GM18505 (cell line): ENCODE measurements around the gene BBS7.

Experiments used
- ATAC-seq: cut with Tn5 transposase; IDR thresholded peaks from one replicate; pipeline ENCODE4 v1.9.1; 2021; ENCODE audit not compliant: unreplicated experiment
- POLR2A ChIP-seq: IDR thresholded peaks from 4 replicates; pipeline ENCODE4 v1.6.1; 2011; ENCODE audit warnings: borderline replicate concordance; ENCODE audit not compliant: insufficient read depth, insufficient read length; ENCODE audit errors: extremely low read depth

Gene BBS7, protein sequence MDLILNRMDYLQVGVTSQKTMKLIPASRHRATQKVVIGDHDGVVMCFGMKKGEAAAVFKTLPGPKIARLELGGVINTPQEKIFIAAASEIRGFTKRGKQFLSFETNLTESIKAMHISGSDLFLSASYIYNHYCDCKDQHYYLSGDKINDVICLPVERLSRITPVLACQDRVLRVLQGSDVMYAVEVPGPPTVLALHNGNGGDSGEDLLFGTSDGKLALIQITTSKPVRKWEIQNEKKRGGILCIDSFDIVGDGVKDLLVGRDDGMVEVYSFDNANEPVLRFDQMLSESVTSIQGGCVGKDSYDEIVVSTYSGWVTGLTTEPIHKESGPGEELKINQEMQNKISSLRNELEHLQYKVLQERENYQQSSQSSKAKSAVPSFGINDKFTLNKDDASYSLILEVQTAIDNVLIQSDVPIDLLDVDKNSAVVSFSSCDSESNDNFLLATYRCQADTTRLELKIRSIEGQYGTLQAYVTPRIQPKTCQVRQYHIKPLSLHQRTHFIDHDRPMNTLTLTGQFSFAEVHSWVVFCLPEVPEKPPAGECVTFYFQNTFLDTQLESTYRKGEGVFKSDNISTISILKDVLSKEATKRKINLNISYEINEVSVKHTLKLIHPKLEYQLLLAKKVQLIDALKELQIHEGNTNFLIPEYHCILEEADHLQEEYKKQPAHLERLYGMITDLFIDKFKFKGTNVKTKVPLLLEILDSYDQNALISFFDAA

DNA sequence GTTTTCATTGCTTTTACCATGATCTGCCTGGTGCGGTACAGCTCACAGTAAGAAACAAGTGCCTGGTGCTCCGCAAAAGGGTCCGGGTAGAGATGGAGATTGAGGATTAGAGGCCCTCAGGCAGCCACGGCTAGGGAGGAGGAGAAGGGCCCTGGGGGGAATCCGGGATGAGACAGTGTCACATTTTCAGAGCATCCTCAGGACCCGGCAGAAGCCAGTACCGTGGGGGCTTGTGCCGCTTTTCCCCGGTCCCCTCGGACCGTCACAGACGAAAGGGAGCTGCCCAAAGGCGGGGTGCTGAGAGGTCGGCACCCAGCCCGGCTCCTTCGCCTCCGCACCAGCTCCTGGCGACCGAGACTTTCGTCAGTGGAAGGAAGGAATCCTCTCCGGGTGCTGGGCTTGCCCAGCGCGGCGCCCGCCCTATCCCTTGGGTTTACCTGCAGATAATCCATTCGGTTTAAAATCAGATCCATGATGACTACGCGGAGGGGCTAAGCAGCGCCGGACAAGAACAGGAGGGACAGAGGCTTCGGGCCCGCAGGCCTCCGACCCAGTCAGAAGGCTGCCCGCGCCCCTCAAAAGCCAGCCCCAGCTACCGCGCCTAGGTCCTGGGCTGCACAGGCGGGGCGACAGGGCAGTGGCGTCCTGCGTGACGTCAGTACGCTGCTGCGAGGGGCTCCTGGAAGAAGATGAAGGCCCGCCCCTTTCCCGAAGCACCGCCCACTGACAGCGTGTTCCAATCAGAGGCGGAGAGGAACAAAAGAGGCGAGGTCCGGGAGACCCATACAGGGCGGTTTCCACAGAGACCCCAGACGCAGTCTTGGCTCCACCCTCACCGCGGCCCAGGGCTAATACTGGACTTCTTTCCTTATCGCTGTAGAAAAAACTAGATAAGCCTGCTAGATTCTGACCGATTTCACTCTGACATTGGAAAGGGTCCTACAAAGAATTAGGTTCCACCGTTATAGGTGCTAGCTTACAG lies at the start of gene BBS7:
Gene BBS7, minus strand, starts transcription at position 634 of the 982 bp plus-strand sequence. Its CDS starts 161 bp downstream, at position 473.
- ATAC-seq: peak; percentile 99
- TF ChIP-seq POLR2A: peak; percentile 88

DNA sequence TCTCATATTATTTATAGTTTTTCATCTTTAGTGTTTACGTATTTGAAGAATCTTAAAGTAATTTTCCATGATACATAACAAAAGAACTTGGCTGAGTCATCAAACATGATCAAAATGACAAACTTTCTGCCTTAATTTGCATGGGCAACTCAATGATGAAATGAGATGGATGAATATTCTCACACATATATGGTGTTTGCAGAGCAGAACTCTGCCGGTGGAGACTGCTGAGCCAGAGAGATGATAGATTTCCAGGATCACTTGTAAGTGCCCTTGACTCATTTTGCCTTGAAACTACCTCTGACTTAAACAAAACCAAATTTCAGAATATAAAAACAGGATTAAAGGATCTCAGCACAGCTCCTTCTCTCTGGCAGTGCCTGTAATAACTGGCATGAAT lies 43.4 kb upstream of the BBS7 start:
- no peak for TF ChIP-seq POLR2A
- ATAC-seq: no peak

DNA sequence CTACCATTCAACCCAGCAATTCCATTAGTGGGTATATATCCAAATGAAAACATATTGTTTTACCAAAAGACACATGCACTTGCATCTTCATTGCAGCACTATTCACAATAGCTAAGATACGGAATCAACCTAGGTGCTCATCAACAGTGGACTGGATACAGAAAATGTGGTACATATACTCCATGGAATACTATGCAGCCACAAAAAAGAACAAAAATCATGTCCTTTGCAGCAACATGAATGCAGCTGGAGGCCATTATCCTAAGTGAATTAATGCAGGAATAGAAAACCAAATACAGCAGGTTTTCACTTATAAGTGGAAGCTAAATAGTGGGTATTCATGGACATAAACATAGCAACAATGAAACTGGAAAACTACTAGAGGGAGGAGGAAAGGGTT lies 38.1 kb upstream of the BBS7 start:
- TF ChIP-seq POLR2A: no peak
- ATAC-seq: no peak

DNA sequence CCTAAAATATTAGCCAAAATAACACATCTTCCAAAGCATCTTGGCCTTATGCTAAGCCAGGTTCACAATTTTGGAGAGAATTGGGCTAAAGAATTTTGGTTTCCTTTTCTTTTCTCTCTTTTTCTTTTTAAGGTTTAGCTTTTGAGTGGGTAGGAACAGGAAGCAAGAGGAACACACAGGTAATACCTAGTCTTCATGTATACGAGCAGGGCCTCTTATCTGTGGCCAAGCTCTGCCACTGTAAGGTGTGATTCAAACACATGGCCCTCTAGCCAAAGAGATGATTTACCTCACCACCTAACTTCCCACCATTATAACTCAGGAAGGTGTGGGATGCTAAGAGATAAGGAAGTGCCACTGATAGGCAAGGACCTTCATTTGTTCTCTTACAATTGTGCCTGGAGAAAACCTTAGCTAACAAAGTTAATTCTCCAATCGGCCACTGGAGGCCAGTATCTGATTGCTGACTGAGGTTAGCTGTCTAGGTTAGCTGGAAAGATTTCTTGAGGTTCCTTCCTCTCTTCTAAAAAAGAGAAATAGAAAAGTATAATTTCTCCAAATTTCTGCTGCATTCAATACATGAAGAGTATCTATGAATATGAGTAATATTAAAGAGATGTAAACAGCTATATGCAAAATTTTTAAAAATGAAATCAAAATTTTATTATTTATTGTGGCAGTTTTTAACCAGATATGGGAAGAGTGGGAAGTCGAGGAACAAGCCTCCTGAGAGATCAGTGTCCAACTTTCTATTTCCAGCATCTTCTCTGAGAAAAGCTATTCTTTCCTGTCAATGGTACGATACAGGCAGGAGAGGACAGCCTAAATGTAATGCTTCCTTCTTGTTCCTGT lies 30.1 kb upstream of the BBS7 start:
- ATAC-seq: peak; percentile 71
- no peak for TF ChIP-seq POLR2A

DNA sequence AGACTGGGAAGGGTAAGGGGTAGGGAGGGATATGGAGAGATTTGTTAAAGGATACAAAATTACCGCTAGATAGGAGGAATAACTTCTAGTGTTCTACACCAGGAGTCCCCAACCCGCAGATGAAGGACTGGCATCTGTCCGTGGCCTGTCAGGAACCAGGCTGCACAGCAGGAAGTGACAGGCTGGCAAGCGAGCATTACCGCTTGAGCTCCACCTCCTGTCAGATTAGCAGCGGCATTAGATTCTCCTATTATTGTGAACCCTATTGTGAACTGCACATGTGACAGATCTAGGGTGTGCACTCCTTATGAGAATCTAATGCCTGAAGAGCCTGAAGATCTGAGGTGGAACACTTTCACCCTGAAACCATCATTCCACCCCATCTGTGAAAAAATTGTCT lies 27.9 kb upstream of the BBS7 start:
- no peak for ATAC-seq
- TF ChIP-seq POLR2A: no peak

DNA sequence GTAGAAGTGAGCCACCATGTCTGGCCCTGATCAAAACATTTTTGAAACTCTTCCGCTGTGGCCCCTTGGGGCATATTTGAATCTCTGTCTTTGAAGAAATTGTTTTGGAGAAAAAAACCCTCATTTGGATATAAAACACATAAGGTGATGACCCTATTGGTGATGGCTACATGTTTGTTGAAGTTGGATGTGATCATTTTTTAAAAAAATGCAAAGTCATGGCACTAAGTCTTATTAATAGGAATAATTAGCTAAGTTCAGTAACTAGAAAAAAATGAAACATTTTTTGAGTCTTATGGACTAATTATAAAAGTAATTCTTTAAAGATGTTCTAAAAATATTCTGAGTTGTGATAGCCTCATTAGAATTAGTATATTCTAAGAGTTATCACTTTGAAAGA lies 17.9 kb upstream of the BBS7 start:
- no peak for ATAC-seq
- TF ChIP-seq POLR2A: no peak

DNA sequence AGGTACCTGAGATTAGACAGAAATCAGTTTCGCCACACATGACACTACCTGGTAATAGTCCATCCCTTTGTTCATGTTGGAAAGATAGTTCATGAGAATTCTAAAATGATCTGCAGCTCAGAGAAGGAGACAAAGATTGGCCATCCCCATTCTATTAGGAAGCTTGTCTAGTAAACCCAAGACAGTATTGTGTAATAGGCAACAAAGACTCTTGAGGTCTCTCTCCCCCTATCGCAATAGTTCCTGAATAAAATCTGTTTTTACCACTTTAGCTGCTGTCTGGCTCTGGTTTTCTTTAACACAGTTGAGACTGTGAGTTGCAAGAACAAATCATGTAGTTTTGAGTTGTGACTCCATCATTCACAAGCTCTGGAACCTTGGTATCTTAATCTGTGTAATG lies 14.8 kb upstream of the BBS7 start:
- no peak for TF ChIP-seq POLR2A
- no peak for ATAC-seq

DNA sequence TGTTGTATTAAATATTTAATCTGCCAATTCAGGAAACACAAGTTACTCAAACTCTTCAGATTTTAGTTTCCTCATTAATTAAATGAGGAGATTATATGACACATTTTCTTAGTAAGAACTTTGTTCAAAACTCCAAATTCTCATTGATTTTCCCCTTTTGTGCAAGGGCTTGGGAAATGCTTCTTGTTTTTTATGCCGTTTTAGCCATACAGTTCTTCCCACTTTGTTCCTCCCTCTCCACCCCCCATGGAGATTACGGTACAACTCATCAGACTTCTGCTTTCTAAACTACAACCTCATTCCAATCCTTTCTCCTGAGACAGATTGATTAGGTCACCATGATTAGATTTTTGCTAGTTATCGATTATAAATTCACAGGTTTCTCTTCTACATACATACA lies 10.9 kb upstream of the BBS7 start:
- no peak for ATAC-seq
- TF ChIP-seq POLR2A: no peak

DNA sequence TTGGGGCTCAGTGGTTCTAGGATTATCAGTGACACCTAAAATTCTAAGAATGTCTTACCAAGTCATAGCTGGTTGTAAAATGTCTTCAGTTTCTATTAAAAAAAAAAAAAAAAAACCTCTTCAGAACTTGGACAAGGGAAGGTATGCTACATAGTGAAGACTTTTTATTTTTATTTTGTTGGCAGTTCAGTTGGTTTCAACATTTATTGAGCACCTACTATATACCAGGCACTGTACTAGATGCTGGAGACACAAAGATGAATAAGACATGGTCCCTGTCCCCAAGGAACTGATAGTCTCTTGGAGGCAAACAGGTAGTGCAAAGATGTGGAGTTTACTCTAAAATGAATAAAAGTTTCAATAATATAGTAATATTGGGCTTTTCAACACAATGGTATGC lies 8.9 kb upstream of the BBS7 start:
- no peak for ATAC-seq
- TF ChIP-seq POLR2A: no peak

DNA sequence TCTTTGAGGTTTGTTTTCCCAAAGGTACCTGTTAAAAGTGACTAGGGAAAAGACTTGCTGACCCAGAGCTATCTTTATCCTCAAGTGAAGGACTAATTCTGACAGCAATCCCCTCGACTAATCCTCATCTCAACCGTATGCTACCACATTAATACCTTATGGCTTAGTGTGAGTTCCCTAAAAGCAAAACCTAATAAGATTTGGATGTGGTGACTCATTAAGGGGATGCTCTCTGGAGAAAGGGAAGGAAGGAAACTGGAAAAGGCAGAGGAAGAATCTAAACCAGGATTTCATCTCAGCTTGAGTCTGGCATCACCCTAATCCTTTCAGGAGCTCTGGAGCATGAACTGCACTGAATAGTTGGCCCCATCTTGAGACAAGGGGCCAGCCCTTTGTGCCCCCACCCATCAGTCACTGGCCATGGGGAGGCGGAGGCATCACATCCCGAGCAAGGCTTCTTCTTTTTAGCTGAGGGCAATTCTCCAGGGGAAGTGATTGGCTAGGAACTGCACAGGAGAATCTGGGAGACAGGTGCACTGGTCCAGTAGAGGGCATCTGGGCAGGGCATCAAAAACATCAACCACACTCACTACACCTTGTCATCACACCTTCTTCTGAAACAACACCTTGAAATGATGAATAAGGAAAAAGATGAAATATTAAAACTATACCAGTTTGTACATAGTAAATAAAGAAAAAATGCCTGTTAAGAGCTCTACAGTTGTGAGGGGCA lies 6.9 kb upstream of the BBS7 start:
- no peak for TF ChIP-seq POLR2A
- no peak for ATAC-seq

DNA sequence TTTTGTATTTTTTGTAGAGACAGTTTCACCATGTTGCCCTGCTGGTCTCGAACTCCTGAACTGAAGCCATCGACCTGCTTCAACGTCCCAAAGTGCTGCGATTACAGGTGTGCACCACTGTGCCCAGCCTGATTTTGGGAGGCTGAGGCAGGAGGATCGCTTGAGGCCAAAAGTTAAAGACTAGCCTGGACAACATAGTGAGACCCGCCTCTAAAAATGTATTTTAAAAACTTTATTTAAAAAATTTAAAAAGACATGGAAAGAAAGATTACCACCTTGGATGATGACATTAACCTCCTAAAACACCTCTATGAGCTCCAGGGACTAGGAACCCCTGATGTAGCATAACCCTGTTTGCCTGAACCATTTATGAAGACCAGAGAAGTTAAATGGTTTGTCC lies 5.8 kb upstream of the BBS7 start:
- TF ChIP-seq POLR2A: no peak
- no peak for ATAC-seq

DNA sequence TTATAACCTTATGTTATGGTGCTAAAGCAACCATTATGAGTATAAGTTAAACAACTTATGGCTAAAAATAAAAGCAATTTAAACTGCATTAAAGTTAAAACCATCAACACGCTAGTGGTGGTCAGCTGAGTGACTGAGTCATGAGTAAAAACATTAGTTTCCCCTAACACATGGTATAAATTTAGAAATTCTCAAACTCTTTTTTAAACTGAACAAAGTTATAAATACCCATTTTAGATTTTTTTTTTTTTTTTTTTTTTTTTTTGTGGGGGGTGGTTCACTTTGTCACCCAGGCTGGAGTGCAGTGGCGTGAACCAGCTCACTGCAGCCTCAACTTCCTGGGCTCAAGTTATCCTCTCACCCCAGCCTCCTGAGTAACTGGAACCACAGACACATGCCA lies 5.4 kb upstream of the BBS7 start:
- TF ChIP-seq POLR2A: no peak
- no peak for ATAC-seq
